ENCODE data around the gene RASD1. TPM values are rescaled to one million over a fixed set of nuclear protein-coding genes. Genes with fewer than 3 reads are reported as not detected.

Gene RASD1
- total RNA-seq, 2 experiments from 2014 or later, result 0.17 to 0.36 TPM

DNA sequence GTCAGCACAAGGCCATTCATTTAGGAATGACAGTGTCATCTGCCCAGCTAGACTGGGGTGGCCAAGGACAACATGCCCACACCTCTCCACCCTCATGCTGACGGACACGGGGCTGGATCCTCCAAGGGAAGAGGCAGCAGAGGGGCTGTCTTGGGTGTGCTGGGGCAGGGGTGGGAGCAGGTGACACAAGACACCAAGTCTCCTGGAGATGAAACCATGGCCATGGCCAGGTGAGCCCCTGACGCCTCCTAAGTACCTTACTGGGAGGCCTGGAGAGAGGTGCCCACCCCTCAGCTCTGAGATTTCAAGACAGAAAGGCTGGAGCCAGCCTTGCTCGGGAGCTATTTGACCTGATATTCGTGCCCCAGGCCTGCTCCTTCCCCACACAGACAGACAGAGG is 9.0 kb upstream of the RASD1 start:
- H3K36me3 Mint-ChIP-seq (ENCODE audit: low read depth), result no peaks in the 10 kb centered on the region
- no peak overlapping the region for H3K4me3 Mint-ChIP-seq
- intact Hi-C loops (cut with micrococcal nuclease), result no loop called here
- CTCF ChIA-PET, result interaction anchor here (1.3 to 2.3 kb wide), 2 partner anchors 9 to 64 kb away, joined by 4 to 9 read pairs; partner anchors contain the start of gene RASD1
- H3K27ac Mint-ChIP-seq, result no peak overlapping the region
- no peak for DNase-seq
- H3K27me3 Mint-ChIP-seq (ENCODE audit: low read depth), result no peaks in the 10 kb centered on the region
- H3K4me1 Mint-ChIP-seq (ENCODE audit: low read depth), result no peaks in the 10 kb centered on the region
- no peaks in the 10 kb centered on the region for H3K9me3 Mint-ChIP-seq

DNA sequence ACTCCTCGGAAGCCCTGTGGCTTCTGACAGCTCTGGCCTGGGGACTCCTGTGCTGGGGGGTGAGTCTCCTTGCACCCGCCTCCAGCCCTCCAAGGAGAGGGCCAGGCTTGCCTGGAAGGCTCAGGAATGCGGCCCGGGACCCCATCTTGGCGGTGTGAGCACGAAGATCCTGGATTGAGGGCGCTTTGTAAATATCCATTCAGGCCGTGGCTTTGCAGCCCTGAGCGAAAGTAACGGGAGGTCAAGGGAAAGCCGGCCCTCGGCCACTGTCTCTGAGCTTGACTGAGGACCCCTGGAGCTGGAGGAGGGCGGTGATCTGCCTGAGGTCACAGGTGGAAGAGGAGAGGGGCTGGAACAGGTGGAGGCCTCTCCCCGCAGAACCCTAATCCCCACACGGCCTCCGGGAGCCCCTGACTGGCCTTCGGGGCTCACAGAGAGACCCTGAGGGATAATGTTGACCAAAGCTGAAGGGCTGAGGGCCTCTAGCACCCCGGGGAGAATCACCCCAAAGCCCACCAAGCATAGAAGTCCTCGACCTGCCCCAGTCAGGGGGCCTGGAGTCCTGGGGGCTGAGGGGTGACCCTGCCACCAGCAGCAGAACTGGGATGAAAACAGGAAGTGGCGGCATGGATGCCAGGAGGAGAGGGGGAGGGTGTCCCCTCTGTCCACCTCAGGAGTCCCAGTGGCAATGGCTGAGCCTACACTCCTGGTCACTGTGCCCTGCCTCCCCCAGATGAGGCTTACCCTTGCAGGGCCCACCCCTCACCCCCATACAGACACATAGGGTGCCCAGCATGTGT is 8.3 kb upstream of the RASD1 start:
- H3K27me3 Mint-ChIP-seq (ENCODE audit: low read depth), result no peaks in the 10 kb centered on the region
- H3K4me3 Mint-ChIP-seq, result no peak overlapping the region
- DNase-seq, result no peak
- intact Hi-C loops (cut with micrococcal nuclease), result no loop called here
- no peaks in the 10 kb centered on the region for H3K4me1 Mint-ChIP-seq (ENCODE audit: low read depth)
- no peak overlapping the region for H3K27ac Mint-ChIP-seq
- H3K9me3 Mint-ChIP-seq, result no peaks in the 10 kb centered on the region
- no peaks in the 10 kb centered on the region for H3K36me3 Mint-ChIP-seq (ENCODE audit: low read depth)
- CTCF ChIA-PET, result interaction anchor here (1.3 to 2.3 kb wide), 2 partner anchors 8 to 64 kb away, joined by 4 to 9 read pairs; partner anchors contain the start of gene RASD1

DNA sequence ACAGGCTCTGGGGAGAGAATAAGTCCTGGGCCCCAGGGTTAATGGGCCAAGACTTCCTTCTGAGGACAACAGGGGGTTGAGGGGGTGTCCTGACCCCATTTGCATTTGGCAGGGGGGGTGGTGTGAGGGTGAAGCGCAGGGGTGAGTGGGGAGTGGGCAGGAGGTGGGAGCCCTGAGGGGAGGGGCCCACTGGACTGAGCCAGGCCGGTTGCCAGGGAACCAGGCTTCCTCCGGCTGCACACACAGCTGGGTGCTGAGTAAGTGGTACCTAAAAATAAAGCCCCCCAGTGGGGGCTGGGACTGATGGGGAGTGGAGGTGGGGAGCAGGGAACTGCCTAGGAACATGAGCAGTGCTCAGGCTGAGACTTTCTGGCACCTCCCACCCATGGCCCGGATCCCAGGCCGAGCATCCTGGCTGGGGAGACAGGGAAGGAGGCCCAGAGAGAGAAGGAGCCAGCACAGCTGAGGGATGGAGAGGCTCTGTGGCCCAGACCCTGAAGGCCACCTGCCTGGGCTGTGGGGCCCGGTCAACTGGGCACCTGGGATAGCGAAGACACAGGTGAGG is 7.5 kb upstream of the RASD1 start:
- no peaks in the 10 kb centered on the region for H3K4me1 Mint-ChIP-seq (ENCODE audit: low read depth)
- no peaks in the 10 kb centered on the region for H3K36me3 Mint-ChIP-seq (ENCODE audit: low read depth)
- CTCF ChIA-PET, result no interaction called here
- H3K4me3 Mint-ChIP-seq, result no peak overlapping the region
- H3K9me3 Mint-ChIP-seq, result no peaks in the 10 kb centered on the region
- no peak for DNase-seq
- H3K27ac Mint-ChIP-seq, result no peak overlapping the region
- no peaks in the 10 kb centered on the region for H3K27me3 Mint-ChIP-seq (ENCODE audit: low read depth)
- intact Hi-C loops (cut with micrococcal nuclease), result no loop called here

DNA sequence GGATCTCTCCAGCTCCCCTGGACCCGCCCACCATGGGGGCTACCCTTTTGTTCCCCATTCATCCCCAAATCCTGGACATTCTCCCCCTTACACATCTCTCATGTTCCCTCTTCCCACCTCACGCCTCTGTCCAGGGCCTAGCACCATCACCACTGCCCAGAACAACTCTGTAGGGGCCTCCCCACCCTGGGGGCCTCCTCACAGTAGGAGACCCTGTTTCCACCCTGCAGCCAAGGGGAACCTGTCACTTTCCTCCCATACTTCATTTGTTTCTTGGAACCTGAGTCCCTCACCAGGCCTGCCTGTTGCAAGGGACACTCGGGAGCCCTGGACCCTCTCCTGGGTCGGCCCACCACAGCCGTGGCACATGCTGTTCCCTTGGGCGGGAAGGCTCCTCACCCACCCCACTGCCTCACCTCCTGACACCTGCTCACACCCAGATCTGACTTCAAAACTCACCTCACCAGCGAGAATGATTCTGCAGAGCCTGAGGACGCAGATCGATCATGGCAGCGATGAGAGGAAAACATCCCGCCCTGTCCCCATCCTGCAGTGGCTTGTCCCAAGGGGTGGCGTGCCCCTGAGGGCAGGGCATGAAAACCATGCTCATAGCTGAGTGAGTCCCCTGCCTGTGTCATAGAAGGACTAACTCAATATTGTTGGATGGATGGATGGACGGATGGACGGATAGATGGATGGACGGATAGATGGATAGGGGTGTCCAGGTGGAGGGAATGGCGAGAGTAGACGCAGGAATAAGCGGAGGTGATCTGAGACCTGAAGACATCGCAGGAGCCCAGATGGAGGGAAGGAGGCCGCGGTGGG is 6.8 kb upstream of the RASD1 start:
- Mint-ChIP-seq H3K4me1 (ENCODE audit: low read depth) (no peaks in the 10 kb centered on the region), H3K27me3 (ENCODE audit: low read depth) (no peaks in the 10 kb centered on the region), H3K4me3 (no peak overlapping the region), H3K27ac (no peak overlapping the region), H3K36me3 (ENCODE audit: low read depth) (no peaks in the 10 kb centered on the region), H3K9me3 (no peaks in the 10 kb centered on the region)
- DNase-seq, result no peak
- CTCF ChIA-PET, result no interaction called here
- intact Hi-C loops (cut with micrococcal nuclease), result no loop called here

DNA sequence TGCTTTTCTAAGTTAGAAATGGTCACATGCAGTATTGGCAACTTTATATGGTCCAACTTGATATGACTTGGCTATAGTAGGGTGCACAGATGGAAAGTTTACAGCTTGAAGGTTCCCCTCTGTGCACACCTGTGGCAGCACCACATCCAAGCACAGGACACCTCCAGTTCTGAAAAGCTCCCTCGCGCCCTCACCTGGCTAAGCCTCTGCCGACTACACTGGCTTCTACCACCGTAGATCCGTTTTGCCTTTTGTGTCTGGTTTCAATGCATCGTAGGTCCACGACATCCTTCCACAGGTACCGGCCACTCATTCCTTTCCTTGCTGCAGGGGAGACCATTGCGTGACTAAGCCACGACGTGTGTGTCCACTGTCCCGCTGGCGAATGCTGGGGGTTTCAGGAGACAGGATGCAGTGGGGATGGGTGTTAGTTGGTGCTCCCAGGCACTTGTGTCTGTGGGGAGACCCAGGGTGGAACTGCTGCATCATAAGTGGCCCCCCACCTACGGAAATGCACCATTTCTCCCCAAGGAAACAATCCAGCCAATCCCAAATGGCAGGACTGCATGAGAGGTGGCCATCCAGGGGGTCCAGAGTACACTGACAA is 4.9 kb upstream of the RASD1 start:
- no peaks in the 10 kb centered on the region for H3K36me3 Mint-ChIP-seq (ENCODE audit: low read depth)
- DNase-seq, result peak; percentile 60
- peaks cover 2% of the 10 kb centered on the region for H3K4me1 Mint-ChIP-seq (ENCODE audit: low read depth)
- no peak overlapping the region for H3K27ac Mint-ChIP-seq
- intact Hi-C loops (cut with micrococcal nuclease), result loop anchor here (1.0 kb wide), 2 partner anchors 140 to 146 kb away; no protein-coding TSS in a partner anchor
- H3K27me3 Mint-ChIP-seq (ENCODE audit: low read depth), result no peaks in the 10 kb centered on the region
- CTCF ChIA-PET, result interaction anchor here (0.6 to 5.6 kb wide), 5 partner anchors 33 to 216 kb away, joined by 3 to 59 read pairs (median 3); no protein-coding TSS in a partner anchor
- H3K4me3 Mint-ChIP-seq, result no peak overlapping the region
- H3K9me3 Mint-ChIP-seq, result no peaks in the 10 kb centered on the region

DNA sequence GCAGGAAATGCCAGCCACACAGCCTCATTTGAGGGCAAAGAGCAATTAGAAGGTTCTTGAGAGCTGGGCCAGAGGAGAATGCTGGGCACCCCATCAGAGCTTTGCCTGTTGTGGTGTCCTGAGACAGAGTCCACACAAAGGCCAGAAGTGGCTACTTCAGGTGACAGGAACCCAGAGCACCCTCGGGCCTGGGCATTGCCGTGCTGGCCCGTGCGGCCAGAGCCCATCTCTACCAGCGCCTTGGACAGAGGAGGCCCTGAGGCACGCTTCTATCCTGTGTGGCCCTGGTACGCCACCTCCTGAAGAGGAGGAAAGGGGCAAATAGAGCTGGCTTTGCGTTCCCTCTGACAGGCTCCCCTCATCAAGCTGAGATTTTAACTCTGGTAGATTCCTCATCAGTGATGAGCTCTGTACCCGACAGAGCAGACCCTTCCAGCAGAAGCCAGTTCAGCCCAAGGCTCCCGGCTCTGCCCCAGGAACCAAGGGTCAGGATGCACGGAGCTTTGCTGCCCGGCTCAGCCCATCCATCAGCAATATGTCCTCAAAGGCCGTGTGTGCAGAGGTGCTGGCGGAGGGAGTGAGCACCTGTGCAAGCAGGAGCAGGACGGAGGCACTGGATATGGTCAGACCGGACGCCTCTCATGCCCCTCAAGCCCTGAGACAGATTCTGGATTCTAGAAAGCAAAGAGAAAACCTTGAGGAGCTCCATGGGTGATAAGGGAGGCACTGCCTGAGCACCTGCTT is 3.4 kb upstream of the RASD1 start:
- Mint-ChIP-seq H3K27ac (no peak overlapping the region), H3K9me3 (no peaks in the 10 kb centered on the region), H3K27me3 (ENCODE audit: low read depth) (peaks cover 11% of the 10 kb centered on the region), H3K4me3 (no peak overlapping the region), H3K4me1 (ENCODE audit: low read depth) (peaks cover 12% of the 10 kb centered on the region), H3K36me3 (ENCODE audit: low read depth) (no peaks in the 10 kb centered on the region)
- intact Hi-C loops (cut with micrococcal nuclease), result no loop called here
- CTCF ChIA-PET, result interaction anchor here (0.5 to 5.6 kb wide), 3 partner anchors 27 to 144 kb away, joined by 3 to 59 read pairs (median 5); no protein-coding TSS in a partner anchor
- no peak for DNase-seq

DNA sequence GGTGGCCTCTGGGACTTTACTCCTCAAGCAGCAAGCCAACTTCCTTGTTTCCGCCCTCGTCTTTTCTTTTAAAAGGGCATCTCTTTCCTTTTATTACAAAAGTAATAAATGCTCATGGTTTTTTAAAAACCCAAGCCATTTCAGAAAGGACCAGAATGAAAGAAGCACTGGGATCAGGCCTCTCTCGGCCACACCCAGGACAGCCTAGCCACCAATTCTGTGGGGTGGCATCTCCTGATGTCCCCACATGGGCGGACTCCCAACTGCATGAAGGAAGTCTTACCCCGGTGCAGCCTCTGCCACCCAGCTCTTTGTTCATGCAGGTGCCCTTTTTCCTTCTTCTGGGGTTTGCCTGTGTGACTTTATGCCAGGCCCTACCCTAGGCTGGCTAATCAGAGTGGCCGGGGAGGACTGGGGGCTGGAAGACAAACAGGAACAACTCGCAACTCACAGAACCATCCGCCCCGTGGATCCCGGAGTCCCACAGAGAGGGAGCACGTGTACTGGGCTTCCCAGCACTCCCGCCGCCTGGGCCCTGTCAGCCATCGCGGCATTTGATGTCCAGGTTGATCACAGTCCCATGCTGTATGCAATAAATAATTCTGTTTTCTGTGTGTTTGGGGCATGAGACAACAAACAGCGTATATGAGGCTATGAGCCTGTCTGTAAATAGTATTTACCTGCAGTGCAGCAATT is 2.6 kb upstream of the RASD1 start:
- intact Hi-C loops (cut with micrococcal nuclease), result no loop called here
- Mint-ChIP-seq H3K27ac (no peak overlapping the region), H3K9me3 (no peaks in the 10 kb centered on the region), H3K4me1 (ENCODE audit: low read depth) (peaks cover 12% of the 10 kb centered on the region), H3K4me3 (no peak overlapping the region), H3K27me3 (ENCODE audit: low read depth) (peaks cover 12% of the 10 kb centered on the region), H3K36me3 (ENCODE audit: low read depth) (no peaks in the 10 kb centered on the region)
- no peak for DNase-seq
- CTCF ChIA-PET, result interaction anchor here (1.2 to 5.6 kb wide), 2 partner anchors 143 to 144 kb away, joined by 3 to 59 read pairs; no protein-coding TSS in a partner anchor

DNA sequence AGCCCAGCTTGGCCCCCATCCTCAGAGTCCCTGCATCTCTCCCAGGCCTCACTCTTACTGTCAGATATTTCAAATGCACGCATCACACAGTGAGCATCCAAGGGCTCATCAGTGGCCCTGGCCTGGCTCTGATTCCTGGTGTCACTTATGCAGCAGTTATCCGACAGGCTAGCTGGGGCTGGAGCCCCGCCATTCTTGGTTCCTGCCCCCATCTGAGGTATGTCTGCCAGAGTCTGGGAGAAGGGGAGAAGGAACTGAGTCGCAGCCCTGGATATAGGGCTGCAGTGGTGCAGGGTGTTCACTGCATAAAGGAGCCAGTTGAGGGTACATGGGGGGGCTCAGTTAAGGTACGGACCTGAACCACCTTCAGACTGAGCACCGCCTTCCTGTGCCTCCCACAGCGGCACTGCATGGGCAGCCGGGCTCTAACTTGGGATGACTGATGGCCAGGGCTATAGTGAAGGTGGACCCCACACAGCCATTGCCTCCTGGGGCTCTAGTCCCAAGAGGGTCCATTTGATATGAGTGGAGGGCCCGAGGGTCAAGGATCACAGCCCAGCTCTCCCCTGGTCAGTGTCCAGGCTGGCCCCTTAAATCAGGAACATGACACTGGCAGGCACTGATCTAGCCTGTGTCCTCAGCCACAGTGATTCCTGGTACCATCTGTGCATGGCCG is 1.8 kb upstream of the RASD1 start:
- Mint-ChIP-seq H3K4me3 (no peak overlapping the region), H3K9me3 (no peaks in the 10 kb centered on the region), H3K4me1 (ENCODE audit: low read depth) (peaks cover 12% of the 10 kb centered on the region), H3K27ac (no peak overlapping the region), H3K36me3 (ENCODE audit: low read depth) (no peaks in the 10 kb centered on the region), H3K27me3 (ENCODE audit: low read depth) (peaks cover 12% of the 10 kb centered on the region)
- DNase-seq, result no peak
- intact Hi-C loops (cut with micrococcal nuclease), result loop anchor here (1.0 to 2.0 kb wide), 4 partner anchors 21 to 144 kb away; partner anchors contain the start of genes MED9 and PEMT
- CTCF ChIA-PET, result interaction anchor here (1.2 to 5.6 kb wide), 8 partner anchors 9 to 144 kb away, joined by 4 to 59 read pairs (median 8); no protein-coding TSS in a partner anchor

DNA sequence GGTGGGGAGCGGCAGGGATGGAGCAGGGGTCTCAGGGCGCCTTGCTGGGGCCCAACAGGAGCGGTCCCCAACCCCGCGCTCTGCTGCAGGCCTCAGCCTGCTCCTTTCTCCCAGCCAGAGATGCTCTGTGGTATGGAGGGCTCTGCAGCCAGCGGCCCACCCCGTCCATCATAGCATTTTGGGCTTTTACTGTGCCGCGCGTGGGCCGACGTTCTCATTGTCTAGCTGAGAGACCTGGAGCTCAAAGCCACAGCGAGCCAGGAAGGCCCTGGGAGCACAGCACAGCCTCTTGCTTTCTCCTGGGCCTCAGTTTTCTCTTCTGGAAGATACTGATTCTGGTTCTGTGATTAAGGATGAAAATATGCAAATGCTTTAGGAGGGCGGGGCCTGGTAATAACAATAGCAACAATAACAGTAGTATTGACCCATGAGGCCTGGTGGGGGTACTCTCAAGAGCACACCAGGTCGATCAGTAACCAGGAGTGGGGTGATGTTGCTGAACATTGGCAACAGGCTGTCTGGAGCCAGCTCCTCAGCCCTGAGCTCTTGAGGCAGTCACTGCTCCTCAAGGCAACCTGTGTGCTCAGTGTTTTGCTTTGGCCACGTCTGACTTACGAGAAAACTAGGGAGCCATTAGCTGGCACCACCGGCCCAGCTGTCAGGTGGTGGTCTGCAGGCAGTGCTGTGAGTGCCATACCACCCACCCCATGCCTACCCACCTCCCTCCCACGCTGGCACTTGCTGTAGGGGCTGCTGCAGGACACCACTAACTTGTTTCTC is 1.1 kb upstream of the RASD1 start:
- Mint-ChIP-seq H3K4me3 (peak overlapping the region; percentile 21), H3K9me3 (no peaks in the 10 kb centered on the region), H3K4me1 (ENCODE audit: low read depth) (peaks cover 12% of the 10 kb centered on the region), H3K27me3 (ENCODE audit: low read depth) (peaks cover 12% of the 10 kb centered on the region), H3K36me3 (ENCODE audit: low read depth) (peaks cover 3% of the 10 kb centered on the region), H3K27ac (no peak overlapping the region)
- intact Hi-C loops (cut with micrococcal nuclease), result loop anchor here (1.0 to 2.0 kb wide), 4 partner anchors 20 to 145 kb away; partner anchors contain the start of genes MED9 and PEMT
- no peak for DNase-seq
- CTCF ChIA-PET, result interaction anchor here (0.6 to 5.6 kb wide), 24 partner anchors 8 to 422 kb away, joined by 3 to 59 read pairs (median 4); partner anchors contain the start of gene PEMT
